HCT116 (cell line): ENCODE data around the gene GIT1. TPM values are rescaled to one million over a fixed set of nuclear protein-coding genes. Genes with fewer than 3 reads are reported as not detected.
A peak's percentile ranks its signal among the peaks of the same experiment; 100 is the strongest.

Experiments used
- ATAC-seq: fragments of 200-7000 bp; cut with Tn5 transposase; 2 replicates; pipeline ENCODE4 v1.9.1; 2020; ENCODE audit warnings: mild to moderate bottlenecking, moderate library complexity
- BruUV-seq: library from RNA; stranded (reverse); fragments of 400-500 nt; replicated peaks from 2 replicates; lab custom pipeline; 2021; lab: Mats Ljungman, UMichigan
- CTCF ChIA-PET: fragments of 300-600 bp; sonication (Branson Sonifier 250); formaldehyde crosslinking; loops from one replicate; lab custom pipeline; 2021; ENCODE audit warnings: antibody characterized with exemption; lab: Charles Lee
- POLR2A ChIA-PET: fragments of 300-600, 350-600 bp; sonication (Branson Sonifier 250); formaldehyde crosslinking; loops from one replicate; lab custom pipeline; 2021; ENCODE audit warnings: antibody characterized with exemption; lab: Charles Lee
- RAD21 ChIA-PET, 2 experiments: fragments of 300-600 bp; sonication (Branson Sonifier 250); formaldehyde crosslinking; loops; one replicate each; lab custom pipeline; 2023; ENCODE audit warnings: low total read pairs in 2 of 2; ENCODE audit not compliant: uncharacterized antibody in 2 of 2, unreplicated experiment in 2 of 2, low non-redundant PET in 1 of 2; lab: Charles Lee
- DNase-seq: peaks from one replicate; pipeline ENCODE4 v3.0.0-alpha.2; 2010; ENCODE audit warnings: low read depth, low spot score
- H2AFZ ChIP-seq: fragments of 200-600 bp; shearing (Covaris generic), sonication (generic); 2 replicates; pipeline ENCODE4 v1.6.1; 2017; ENCODE audit warnings: low read depth, mixed run types, mixed read lengths, antibody characterized with exemption, low read length; ENCODE audit not compliant: poor library complexity, severe bottlenecking
- H3K27ac ChIP-seq: 2 replicates; pipeline ENCODE4 v1.5.1; 2012; ENCODE audit warnings: low read depth, low read length
- H3K27me3 ChIP-seq: fragments of 200-600 bp; sonication (generic); 2 replicates; pipeline ENCODE4 v1.6.1; 2016; ENCODE audit warnings: mixed run types, low read length, mixed read lengths; ENCODE audit not compliant: insufficient read depth
- H3K36me3 ChIP-seq, 2 experiments: fragments of 200-500 bp in 1 of 2; fragments of 200-600 bp in 1 of 2; sonication (Bioruptor generic) in 1 of 2; sonication (generic) in 1 of 2; 2 replicates each; pipeline versions ENCODE4 v1.5.1 to v1.6.1; 2014 to 2016; ENCODE audit warnings: low read length in 2 of 2, inconsistent platforms in 1 of 2, mixed read lengths in 1 of 2, mixed run types in 1 of 2; ENCODE audit not compliant: insufficient read depth in 2 of 2, control insufficient read depth in 1 of 2
- H3K4me1 ChIP-seq, 2 experiments: fragments of 200-600 bp in 1 of 2; sonication (generic) in 1 of 2; 2 replicates each; pipeline versions ENCODE4 v1.5.1 to v1.6.1; 2012 to 2017; ENCODE audit warnings: low read length in 2 of 2, inconsistent platforms in 1 of 2, mild to moderate bottlenecking in 1 of 2, mixed read lengths in 1 of 2, mixed run types in 1 of 2, moderate library complexity in 1 of 2; ENCODE audit not compliant: insufficient read depth in 2 of 2, control insufficient read depth in 1 of 2
- H3K4me2 ChIP-seq: fragments of 200-600 bp; sonication (generic); 2 replicates; pipeline ENCODE4 v1.6.1; 2017; ENCODE audit warnings: mixed run types, low read length, mixed read lengths
- H3K4me3 ChIP-seq, 2 experiments: fragments of 200-600 bp in 1 of 2; sonication (generic) in 1 of 2; replicated peaks in 1 of 2; 2 replicates each; pipeline ENCODE4 v1.5.1; 2011 to 2016; ENCODE audit warnings: low read length in 2 of 2, control low read depth in 1 of 2, low read depth in 1 of 2, mild to moderate bottlenecking in 1 of 2, mixed read lengths in 1 of 2, mixed run types in 1 of 2
- H3K79me2 ChIP-seq: fragments of 200-600 bp; sonication (generic); 2 replicates; pipeline ENCODE4 v1.6.1; 2017; ENCODE audit warnings: mild to moderate bottlenecking, mixed run types, low read length, moderate library complexity, mixed read lengths; ENCODE audit not compliant: insufficient read depth
- H3K9ac ChIP-seq: fragments of 200-600 bp; sonication (generic); 2 replicates; pipeline ENCODE4 v1.6.1; 2016; ENCODE audit warnings: low read length, mixed read lengths
- H3K9me2 ChIP-seq: fragments of 200-600 bp; sonication (generic), shearing (Covaris generic); 2 replicates; pipeline ENCODE4 v1.6.1; 2017; ENCODE audit warnings: mixed run types, mild to moderate bottlenecking, moderate library complexity; ENCODE audit not compliant: insufficient read depth
- H3K9me3 ChIP-seq, 2 experiments: fragments of 200-500 bp in 1 of 2; fragments of 200-600 bp in 1 of 2; sonication (Bioruptor generic) in 1 of 2; sonication (generic) in 1 of 2; 2 replicates each; pipeline ENCODE4 v1.6.1; 2014 to 2017; ENCODE audit warnings: low read length in 2 of 2, mixed read lengths in 2 of 2, inconsistent platforms in 1 of 2, low read depth in 1 of 2, mild to moderate bottlenecking in 1 of 2, mixed run types in 1 of 2, moderate library complexity in 1 of 2; ENCODE audit not compliant: control insufficient read depth in 1 of 2, insufficient read depth in 1 of 2
- H4K20me1 ChIP-seq: fragments of 200-600 bp; sonication (generic), shearing (Covaris generic); 2 replicates; pipeline ENCODE4 v1.6.1; 2017; ENCODE audit warnings: mixed run types, mild to moderate bottlenecking, moderate library complexity; ENCODE audit not compliant: insufficient read depth
- CBX3 ChIP-seq: IDR thresholded peaks from 2 replicates; pipeline ENCODE4 v1.6.1; 2012; ENCODE audit warnings: low read depth
- EGR1 ChIP-seq: IDR thresholded peaks from 2 replicates; pipeline ENCODE4 v1.6.1; 2012; ENCODE audit warnings: low read depth
- ELF1 ChIP-seq: IDR thresholded peaks from 2 replicates; pipeline ENCODE4 v1.6.1; 2012; ENCODE audit warnings: low read depth, borderline replicate concordance
- EZH2 ChIP-seq: fragments of 200-600 bp; sonication (generic); IDR thresholded peaks from 2 replicates; pipeline ENCODE4 v1.6.1; 2017; ENCODE audit warnings: antibody characterized with exemption, mixed run types
- EZH2phosphoT487 ChIP-seq: fragments of 200-600 bp; IDR thresholded peaks from 2 replicates; pipeline ENCODE4 v1.6.1; 2018; ENCODE audit warnings: antibody characterized with exemption, borderline replicate concordance
- FOSL1 ChIP-seq: IDR thresholded peaks from 2 replicates; pipeline ENCODE4 v1.6.1; 2012; ENCODE audit warnings: low read depth
- JUND ChIP-seq: IDR thresholded peaks from 2 replicates; pipeline ENCODE4 v1.6.1; 2012
- POLR2AphosphoS5 ChIP-seq: IDR thresholded peaks from 2 replicates; pipeline ENCODE4 v1.6.1; 2011; ENCODE audit warnings: mild to moderate bottlenecking, low read depth, low read length, moderate library complexity
- RAD21 ChIP-seq: IDR thresholded peaks from 2 replicates; pipeline ENCODE4 v1.6.1; 2012; ENCODE audit warnings: low read depth, mild to moderate bottlenecking
- SIN3A ChIP-seq: IDR thresholded peaks from 2 replicates; pipeline ENCODE4 v1.6.1; 2012; ENCODE audit warnings: low read depth
- SRF ChIP-seq: IDR thresholded peaks from 2 replicates; pipeline ENCODE4 v1.6.1; 2012; ENCODE audit warnings: low read depth
- TCF7L2 ChIP-seq: IDR thresholded peaks from 2 replicates; pipeline ENCODE4 v1.7.0; 2011; ENCODE audit warnings: borderline replicate concordance, inconsistent platforms; ENCODE audit not compliant: insufficient read depth, insufficient read length; ENCODE audit errors: extremely low read depth
- ZFX ChIP-seq: fragments of 450-650 bp; IDR thresholded peaks from 2 replicates; pipeline ENCODE4 v1.6.1; 2017
- intact Hi-C: fragments of 100-400 bp; cut with micrococcal nuclease; formaldehyde crosslinking; loops from 2 replicates; pipeline ENCODE4 v1.10.0; 2022
- total RNA-seq: library from RNA; stranded (reverse); gene quantifications from one replicate; pipeline ENCODE4 v1.2.1, GENCODE V29; 2021; ENCODE audit not compliant: unreplicated experiment
- TF ChIP-seq, protein P1 (sequence below), 3 experiments: fragments of 200-600 bp in 1 of 3; sonication (generic) in 1 of 3; IDR thresholded peaks in 2 of 3; conservative IDR thresholded peaks in 1 of 3; 2 replicates each; pipeline ENCODE4 v1.5.1; 2012 to 2017; ENCODE audit warnings: low read depth in 2 of 3, low read length in 2 of 3, antibody characterized with exemption in 1 of 3, borderline replicate concordance in 1 of 3, control low read depth in 1 of 3, mild to moderate bottlenecking in 1 of 3, mixed read lengths in 1 of 3, mixed run types in 1 of 3, moderate library complexity in 1 of 3; ENCODE audit not compliant: insufficient read depth in 1 of 3
- TF ChIP-seq, protein P2 (sequence below): IDR thresholded peaks from 2 replicates; pipeline ENCODE4 v1.6.1; 2012; ENCODE audit warnings: low read depth
- TF ChIP-seq, protein P3 (sequence below): IDR thresholded peaks from 2 replicates; pipeline ENCODE4 v1.6.1; 2012
- TF ChIP-seq, protein P4 (sequence below): IDR thresholded peaks from 2 replicates; pipeline ENCODE4 v1.6.1; 2011; ENCODE audit warnings: mild to moderate bottlenecking, low read length, moderate library complexity; ENCODE audit not compliant: insufficient replicate concordance; ENCODE audit errors: extremely low read depth

GIT1 gene
- total RNA-seq, 1 experiment from 2014 or later, result 76.5 TPM

- ATAC-seq (no peak), DNase-seq (no peak)
- no TSS peak for BruUV-seq
- no peaks in the 10 kb centered on the region for H4K20me1 ChIP-seq
- H3K27ac ChIP-seq, result peak overlapping the region; percentile 94
- H2AFZ ChIP-seq, result no peak overlapping the region
- ChIA-PET POLR2A (no interaction called here), RAD21 (interaction anchor here in 1 of 2 experiments (0.6 kb wide), 1 partner anchor 8 kb away, joined by 3 read pairs; no protein-coding TSS in a partner anchor), CTCF (interaction anchor here (1.0 to 3.4 kb wide), 9 partner anchors 14 to 502 kb away, joined by 3 to 57 read pairs (median 16); partner anchors contain the start of genes ABHD15 and TP53I13)
- H3K79me2 ChIP-seq, result peaks cover 39% of the 10 kb centered on the region
- TF ChIP-seq SRF (no peak), CBX3 (no peak), ELF1 (no peak), POLR2AphosphoS5 (no peak), EZH2 (no peak), EGR1 (no peak; the same call in 1 of the 2 replicates), FOSL1 (no peak), SIN3A (peak; percentile 94; the same call in 1 of the 2 replicates), RAD21 (peak; percentile 48), JUND (no peak), ZFX (peak; percentile 23; the same call in 1 of the 2 replicates), EZH2phosphoT487 (no peak), TCF7L2 (no peak)
- TF ChIP-seq, protein P1, sequence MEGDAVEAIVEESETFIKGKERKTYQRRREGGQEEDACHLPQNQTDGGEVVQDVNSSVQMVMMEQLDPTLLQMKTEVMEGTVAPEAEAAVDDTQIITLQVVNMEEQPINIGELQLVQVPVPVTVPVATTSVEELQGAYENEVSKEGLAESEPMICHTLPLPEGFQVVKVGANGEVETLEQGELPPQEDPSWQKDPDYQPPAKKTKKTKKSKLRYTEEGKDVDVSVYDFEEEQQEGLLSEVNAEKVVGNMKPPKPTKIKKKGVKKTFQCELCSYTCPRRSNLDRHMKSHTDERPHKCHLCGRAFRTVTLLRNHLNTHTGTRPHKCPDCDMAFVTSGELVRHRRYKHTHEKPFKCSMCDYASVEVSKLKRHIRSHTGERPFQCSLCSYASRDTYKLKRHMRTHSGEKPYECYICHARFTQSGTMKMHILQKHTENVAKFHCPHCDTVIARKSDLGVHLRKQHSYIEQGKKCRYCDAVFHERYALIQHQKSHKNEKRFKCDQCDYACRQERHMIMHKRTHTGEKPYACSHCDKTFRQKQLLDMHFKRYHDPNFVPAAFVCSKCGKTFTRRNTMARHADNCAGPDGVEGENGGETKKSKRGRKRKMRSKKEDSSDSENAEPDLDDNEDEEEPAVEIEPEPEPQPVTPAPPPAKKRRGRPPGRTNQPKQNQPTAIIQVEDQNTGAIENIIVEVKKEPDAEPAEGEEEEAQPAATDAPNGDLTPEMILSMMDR (IDR thresholded peaks at IDR 0.05 in 2 of 3, conservative IDR thresholded peaks at IDR 0.05 in 1 of 3; ENCODE audit: borderline replicate concordance in 1 of 3, insufficient read depth in 1 of 3, low read depth in 2 of 3, low read length in 2 of 3), result peak in 2 of 3 experiments; percentile 31 to 35; a peak in 2 of 6 replicates
- TF ChIP-seq, protein P2, sequence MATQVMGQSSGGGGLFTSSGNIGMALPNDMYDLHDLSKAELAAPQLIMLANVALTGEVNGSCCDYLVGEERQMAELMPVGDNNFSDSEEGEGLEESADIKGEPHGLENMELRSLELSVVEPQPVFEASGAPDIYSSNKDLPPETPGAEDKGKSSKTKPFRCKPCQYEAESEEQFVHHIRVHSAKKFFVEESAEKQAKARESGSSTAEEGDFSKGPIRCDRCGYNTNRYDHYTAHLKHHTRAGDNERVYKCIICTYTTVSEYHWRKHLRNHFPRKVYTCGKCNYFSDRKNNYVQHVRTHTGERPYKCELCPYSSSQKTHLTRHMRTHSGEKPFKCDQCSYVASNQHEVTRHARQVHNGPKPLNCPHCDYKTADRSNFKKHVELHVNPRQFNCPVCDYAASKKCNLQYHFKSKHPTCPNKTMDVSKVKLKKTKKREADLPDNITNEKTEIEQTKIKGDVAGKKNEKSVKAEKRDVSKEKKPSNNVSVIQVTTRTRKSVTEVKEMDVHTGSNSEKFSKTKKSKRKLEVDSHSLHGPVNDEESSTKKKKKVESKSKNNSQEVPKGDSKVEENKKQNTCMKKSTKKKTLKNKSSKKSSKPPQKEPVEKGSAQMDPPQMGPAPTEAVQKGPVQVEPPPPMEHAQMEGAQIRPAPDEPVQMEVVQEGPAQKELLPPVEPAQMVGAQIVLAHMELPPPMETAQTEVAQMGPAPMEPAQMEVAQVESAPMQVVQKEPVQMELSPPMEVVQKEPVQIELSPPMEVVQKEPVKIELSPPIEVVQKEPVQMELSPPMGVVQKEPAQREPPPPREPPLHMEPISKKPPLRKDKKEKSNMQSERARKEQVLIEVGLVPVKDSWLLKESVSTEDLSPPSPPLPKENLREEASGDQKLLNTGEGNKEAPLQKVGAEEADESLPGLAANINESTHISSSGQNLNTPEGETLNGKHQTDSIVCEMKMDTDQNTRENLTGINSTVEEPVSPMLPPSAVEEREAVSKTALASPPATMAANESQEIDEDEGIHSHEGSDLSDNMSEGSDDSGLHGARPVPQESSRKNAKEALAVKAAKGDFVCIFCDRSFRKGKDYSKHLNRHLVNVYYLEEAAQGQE, result no peak; the same call in 1 of the 2 replicates
- TF ChIP-seq, protein P3, sequence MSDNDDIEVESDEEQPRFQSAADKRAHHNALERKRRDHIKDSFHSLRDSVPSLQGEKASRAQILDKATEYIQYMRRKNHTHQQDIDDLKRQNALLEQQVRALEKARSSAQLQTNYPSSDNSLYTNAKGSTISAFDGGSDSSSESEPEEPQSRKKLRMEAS, result peak; percentile 37; the same call in 1 of the 2 replicates
- TF ChIP-seq, protein P4, sequence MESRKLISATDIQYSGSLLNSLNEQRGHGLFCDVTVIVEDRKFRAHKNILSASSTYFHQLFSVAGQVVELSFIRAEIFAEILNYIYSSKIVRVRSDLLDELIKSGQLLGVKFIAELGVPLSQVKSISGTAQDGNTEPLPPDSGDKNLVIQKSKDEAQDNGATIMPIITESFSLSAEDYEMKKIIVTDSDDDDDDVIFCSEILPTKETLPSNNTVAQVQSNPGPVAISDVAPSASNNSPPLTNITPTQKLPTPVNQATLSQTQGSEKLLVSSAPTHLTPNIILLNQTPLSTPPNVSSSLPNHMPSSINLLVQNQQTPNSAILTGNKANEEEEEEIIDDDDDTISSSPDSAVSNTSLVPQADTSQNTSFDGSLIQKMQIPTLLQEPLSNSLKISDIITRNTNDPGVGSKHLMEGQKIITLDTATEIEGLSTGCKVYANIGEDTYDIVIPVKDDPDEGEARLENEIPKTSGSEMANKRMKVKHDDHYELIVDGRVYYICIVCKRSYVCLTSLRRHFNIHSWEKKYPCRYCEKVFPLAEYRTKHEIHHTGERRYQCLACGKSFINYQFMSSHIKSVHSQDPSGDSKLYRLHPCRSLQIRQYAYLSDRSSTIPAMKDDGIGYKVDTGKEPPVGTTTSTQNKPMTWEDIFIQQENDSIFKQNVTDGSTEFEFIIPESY, result no peak
- H3K27me3 ChIP-seq, result no peaks in the 10 kb centered on the region
- H3K4me2 ChIP-seq, result peak overlapping the region; percentile 82
- H3K9me2 ChIP-seq, result no peaks in the 10 kb centered on the region
- peaks cover 28 to 57% of the 10 kb centered on the region in 2 experiments for H3K4me1 ChIP-seq
- H3K9ac ChIP-seq, result peak overlapping the region; percentile 72
- no peaks in the 10 kb centered on the region for H3K36me3 ChIP-seq
- intact Hi-C loops, result loop anchor here (10.0 kb wide), 1 partner anchor 449 kb away; no protein-coding TSS in a partner anchor
- H3K4me3 ChIP-seq, result peak overlapping the region; percentile 68 to 74
- no peaks in the 10 kb centered on the region for H3K9me3 ChIP-seq
These were observed 4.4 kb upstream of the GIT1 start for GRCh38 chr17:29593591-29594518.
